ENCODE measurements around the gene GNB5.
A peak's percentile ranks its signal among the peaks of the same experiment; 100 is the strongest.

GNB5 gene

GRCh38 chr15:52146261-52146660 lies 44.9 kb downstream of the GNB5 start:
- TF ChIP-seq, protein P1, sequence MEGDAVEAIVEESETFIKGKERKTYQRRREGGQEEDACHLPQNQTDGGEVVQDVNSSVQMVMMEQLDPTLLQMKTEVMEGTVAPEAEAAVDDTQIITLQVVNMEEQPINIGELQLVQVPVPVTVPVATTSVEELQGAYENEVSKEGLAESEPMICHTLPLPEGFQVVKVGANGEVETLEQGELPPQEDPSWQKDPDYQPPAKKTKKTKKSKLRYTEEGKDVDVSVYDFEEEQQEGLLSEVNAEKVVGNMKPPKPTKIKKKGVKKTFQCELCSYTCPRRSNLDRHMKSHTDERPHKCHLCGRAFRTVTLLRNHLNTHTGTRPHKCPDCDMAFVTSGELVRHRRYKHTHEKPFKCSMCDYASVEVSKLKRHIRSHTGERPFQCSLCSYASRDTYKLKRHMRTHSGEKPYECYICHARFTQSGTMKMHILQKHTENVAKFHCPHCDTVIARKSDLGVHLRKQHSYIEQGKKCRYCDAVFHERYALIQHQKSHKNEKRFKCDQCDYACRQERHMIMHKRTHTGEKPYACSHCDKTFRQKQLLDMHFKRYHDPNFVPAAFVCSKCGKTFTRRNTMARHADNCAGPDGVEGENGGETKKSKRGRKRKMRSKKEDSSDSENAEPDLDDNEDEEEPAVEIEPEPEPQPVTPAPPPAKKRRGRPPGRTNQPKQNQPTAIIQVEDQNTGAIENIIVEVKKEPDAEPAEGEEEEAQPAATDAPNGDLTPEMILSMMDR (IDR thresholded peaks at IDR 0.05; ENCODE audit: low read depth, low read length, missing control alignments), result no peak
- no peak overlapping the region for H3K4me3 ChIP-seq (ENCODE audit: low read depth, low read length)
- no peak for DNase-seq (ENCODE audit: low read depth)

DNA sequence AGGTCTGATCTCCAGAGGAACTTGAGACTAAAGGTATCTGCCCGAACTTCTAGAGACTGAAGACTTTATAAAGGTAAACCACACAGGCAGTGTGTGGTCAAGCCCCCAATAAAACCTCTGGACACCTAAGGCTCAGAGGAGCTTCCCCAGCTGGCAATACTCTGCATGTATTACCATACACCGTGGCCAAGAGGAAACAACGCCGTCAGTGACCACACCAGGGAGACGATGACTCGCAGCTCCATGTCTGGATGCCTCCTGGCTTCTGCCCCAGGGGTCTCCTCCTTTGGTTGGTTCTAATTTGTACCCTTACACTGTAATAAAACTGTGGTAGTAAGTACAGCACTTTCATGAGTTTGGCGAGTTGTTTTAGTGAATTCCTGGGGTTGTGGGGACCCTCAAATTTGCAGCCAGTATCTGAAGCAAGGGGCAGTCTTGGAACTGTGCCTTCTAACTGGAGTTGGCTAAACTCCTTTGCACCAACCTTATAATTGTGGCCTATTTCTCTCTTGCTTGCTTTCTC lies 46.5 kb downstream of the GNB5 start:
- DNase-seq (ENCODE audit: low read depth), result no peak
- TF ChIP-seq, protein P1 (IDR thresholded peaks at IDR 0.05; ENCODE audit: low read depth, low read length, missing control alignments), result no peak
- H3K4me3 ChIP-seq (ENCODE audit: low read depth, low read length), result no peak overlapping the region

DNA sequence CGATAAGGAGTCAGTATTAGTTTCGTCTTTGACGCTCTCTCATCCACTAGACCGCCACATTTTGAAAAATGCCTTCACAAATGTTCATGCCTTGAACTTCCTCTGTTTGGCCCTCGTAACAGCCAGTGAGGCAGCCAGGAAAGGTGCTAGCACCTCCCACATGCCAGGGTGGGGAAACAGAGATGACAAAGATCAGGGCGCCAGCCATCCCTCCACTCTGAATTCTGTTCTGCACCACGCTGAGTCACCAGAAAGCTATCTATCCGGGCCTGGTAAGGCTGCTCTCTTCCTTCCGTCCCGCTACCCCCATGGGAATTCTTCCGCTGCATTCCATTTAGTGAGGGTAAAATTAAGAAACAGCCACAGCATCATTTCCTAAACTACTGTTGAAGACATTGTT lies 47.3 kb downstream of the GNB5 start:
- no peak overlapping the region for H3K4me3 ChIP-seq (ENCODE audit: low read depth, low read length)
- TF ChIP-seq, protein P1 (IDR thresholded peaks at IDR 0.05; ENCODE audit: low read depth, low read length, missing control alignments), result no peak
- no peak for DNase-seq (ENCODE audit: low read depth)

DNA sequence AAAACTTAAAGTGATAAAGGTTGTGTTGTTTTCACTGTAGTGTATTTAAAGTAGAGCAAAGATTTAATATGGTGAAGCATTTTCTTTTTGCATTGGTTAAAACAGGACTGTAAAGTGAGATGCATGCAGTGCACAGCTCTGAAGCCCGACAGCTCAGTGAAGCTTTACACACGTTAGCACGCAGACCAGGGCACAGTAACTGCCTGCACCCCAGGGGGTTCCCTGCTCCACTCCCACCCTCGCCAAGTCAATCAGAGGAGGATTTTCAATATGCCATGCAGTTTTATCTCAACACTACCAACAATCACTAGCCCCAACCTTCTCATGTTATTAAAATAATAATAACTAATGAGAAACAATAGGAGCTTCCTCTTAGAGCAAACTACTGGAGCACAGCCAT lies 50.5 kb downstream of the GNB5 start:
- no peak for DNase-seq (ENCODE audit: low read depth)
- no peak overlapping the region for H3K4me3 ChIP-seq (ENCODE audit: low read depth, low read length)
- TF ChIP-seq, protein P1 (IDR thresholded peaks at IDR 0.05; ENCODE audit: low read depth, low read length, missing control alignments), result no peak

- DNase-seq (ENCODE audit: low read depth), result peak; percentile 29
- TF ChIP-seq, protein P1 (IDR thresholded peaks at IDR 0.05; ENCODE audit: low read depth, low read length, missing control alignments), result peak; percentile 85
- H3K4me3 ChIP-seq (ENCODE audit: low read depth, low read length), result no peak overlapping the region
These were observed 51.4 kb downstream of the GNB5 start for GRCh38 chr15:52139599-52140462.

DNA sequence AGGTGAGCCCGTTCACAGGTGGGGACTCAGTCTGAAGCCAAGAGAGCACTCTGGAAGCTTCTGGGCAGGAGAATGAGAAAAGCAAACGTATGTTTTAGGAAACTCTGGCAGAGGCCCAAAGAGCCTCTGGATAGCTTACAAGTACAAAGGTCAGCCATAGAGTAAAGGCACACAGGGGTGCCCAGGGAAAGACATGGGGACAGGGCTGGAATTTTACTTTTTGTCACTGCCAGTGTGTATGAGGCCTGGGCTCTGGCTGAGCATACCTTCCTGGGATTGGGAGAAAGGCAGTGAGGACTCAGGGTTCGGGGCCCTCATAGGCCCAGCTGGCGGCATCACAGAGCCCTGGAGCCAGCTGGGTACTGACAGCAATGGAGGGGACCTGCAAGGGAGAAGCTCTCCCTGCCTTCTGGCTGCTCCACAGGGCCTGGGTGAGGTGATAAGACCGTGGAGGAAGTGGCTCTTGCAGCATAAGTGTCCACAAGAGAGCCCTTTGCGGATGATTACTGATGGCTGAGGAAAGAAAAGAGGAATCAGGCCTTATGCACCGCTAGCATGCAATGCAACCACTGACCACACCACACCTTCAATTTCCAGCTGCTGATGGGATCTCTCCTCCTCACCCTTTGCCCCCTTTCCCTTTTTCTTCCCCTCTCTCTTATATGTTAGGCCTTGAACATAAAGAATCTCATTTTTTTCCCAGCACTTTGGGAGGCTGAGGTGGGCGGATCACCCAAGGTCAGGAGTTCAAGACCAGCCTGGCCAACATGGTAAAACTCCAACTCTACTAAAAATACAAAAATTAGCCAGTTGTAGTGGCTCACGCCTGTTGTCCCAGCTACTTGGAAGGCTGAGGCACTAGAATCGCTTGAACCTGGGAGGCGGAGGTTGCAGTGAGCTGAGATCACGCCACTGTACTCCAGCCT lies 53.5 kb downstream of the GNB5 start:
- DNase-seq (ENCODE audit: low read depth), result no peak
- no peak overlapping the region for H3K4me3 ChIP-seq (ENCODE audit: low read depth, low read length)
- TF ChIP-seq, protein P1 (IDR thresholded peaks at IDR 0.05; ENCODE audit: low read depth, low read length, missing control alignments), result no peak

Data from GM12864 (cell line).